ENCODE data around the gene MAPK4.

MAPK4 gene

GRCh38 chr18:50751490-50751889 lies 191.6 kb downstream of the MAPK4 start:
- H3K27ac ChIP-seq (replicated peaks) = no peak overlapping the region
- TF ChIP-seq REST (IDR thresholded peaks at IDR 0.05; ENCODE audit: insufficient replicate concordance, low read depth) (no peak), GABPA (IDR thresholded peaks at IDR 0.05; ENCODE audit: low read depth) (no peak), SPI1 (IDR thresholded peaks at IDR 0.05; ENCODE audit: borderline replicate concordance, low read depth) (no peak), CTCF (IDR thresholded peaks at IDR 0.05; ENCODE audit: insufficient read depth, low read length) (no peak), POLR2AphosphoS5 (IDR thresholded peaks at IDR 0.05; ENCODE audit: low read depth) (no peak)
- DNase-seq (ENCODE audit: low read depth in 1 of 2, low spot score in 1 of 2) = no peak
- H3K4me3 ChIP-seq (replicated peaks; ENCODE audit: insufficient read depth, low read length) = no peak overlapping the region
- peaks cover 11% of the 10 kb centered on the region for H3K27me3 ChIP-seq (ENCODE audit: insufficient read depth, poor library complexity, severe bottlenecking)

- Histone ChIP-seq H3K4me3 (replicated peaks; ENCODE audit: insufficient read depth, low read length) (no peak overlapping the region), H3K27ac (replicated peaks) (no peak overlapping the region), H3K27me3 (ENCODE audit: insufficient read depth, poor library complexity, severe bottlenecking) (peaks cover 11% of the 10 kb centered on the region)
- TF ChIP-seq POLR2AphosphoS5 (IDR thresholded peaks at IDR 0.05; ENCODE audit: low read depth) = no peak
- no peak for TF ChIP-seq REST (IDR thresholded peaks at IDR 0.05; ENCODE audit: insufficient replicate concordance, low read depth)
- no peak for TF ChIP-seq SPI1 (IDR thresholded peaks at IDR 0.05; ENCODE audit: borderline replicate concordance, low read depth)
- no peak for TF ChIP-seq CTCF (IDR thresholded peaks at IDR 0.05; ENCODE audit: insufficient read depth, low read length)
- TF ChIP-seq GABPA (IDR thresholded peaks at IDR 0.05; ENCODE audit: low read depth) = no peak
- DNase-seq (ENCODE audit: low read depth in 1 of 2, low spot score in 1 of 2) = no peak
Measured at GRCh38 chr18:50751947-50752346, 192.1 kb downstream of the MAPK4 start.

GRCh38 chr18:50753311-50753710 lies 193.4 kb downstream of the MAPK4 start:
- no peak overlapping the region for H3K4me3 ChIP-seq (replicated peaks; ENCODE audit: insufficient read depth, low read length)
- peaks cover 13% of the 10 kb centered on the region for H3K27me3 ChIP-seq (ENCODE audit: insufficient read depth, poor library complexity, severe bottlenecking)
- no peak for TF ChIP-seq CTCF (IDR thresholded peaks at IDR 0.05; ENCODE audit: insufficient read depth, low read length)
- no peak for TF ChIP-seq POLR2AphosphoS5 (IDR thresholded peaks at IDR 0.05; ENCODE audit: low read depth)
- TF ChIP-seq SPI1 (IDR thresholded peaks at IDR 0.05; ENCODE audit: borderline replicate concordance, low read depth) = no peak
- TF ChIP-seq GABPA (IDR thresholded peaks at IDR 0.05; ENCODE audit: low read depth) = no peak
- no peak for TF ChIP-seq REST (IDR thresholded peaks at IDR 0.05; ENCODE audit: insufficient replicate concordance, low read depth)
- no peak overlapping the region for H3K27ac ChIP-seq (replicated peaks)
- no peak for DNase-seq (ENCODE audit: low read depth in 1 of 2, low spot score in 1 of 2)
